Activated T-cell treated with anti-CD3 and anti-CD28 coated beads for 1 hour (primary cell): ENCODE results near the gene TCEA2.
A peak's percentile ranks its signal among the peaks of the same experiment; 100 is the strongest.

Source experiments
- DNase-seq: peaks from one replicate; pipeline ENCODE4 v3.0.0-alpha.2; 2020; ENCODE audit warnings: low read depth

Gene TCEA2

DNA sequence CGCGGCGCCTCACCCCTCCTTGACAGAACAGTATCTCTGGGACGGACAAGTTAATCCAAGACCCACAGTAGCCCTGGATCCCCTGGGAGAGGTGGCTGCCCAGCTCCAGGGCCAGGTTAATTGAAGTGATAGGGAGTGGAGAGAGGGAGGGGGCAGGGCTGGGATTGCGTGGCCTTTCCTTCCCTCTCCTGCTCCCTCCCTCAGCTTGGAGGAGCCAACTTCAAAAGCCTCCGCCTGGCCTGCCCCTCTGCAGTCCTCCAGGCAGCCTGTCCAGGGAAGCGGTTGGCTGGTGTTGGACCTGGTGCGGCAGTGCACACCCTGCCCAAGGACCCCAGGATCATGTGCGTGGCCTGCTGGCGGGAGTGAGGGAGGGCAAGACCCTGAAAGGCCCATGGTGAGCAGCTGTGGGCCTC lies 27.1 kb upstream of the TCEA2 start, which contains the start of gene C20orf204:
C20orf204 (plus strand) TSS at position 250 of the 413 bp plus-strand sequence; CDS start at position 392, 142 bp downstream.
- DNase-seq: no peak

DNA sequence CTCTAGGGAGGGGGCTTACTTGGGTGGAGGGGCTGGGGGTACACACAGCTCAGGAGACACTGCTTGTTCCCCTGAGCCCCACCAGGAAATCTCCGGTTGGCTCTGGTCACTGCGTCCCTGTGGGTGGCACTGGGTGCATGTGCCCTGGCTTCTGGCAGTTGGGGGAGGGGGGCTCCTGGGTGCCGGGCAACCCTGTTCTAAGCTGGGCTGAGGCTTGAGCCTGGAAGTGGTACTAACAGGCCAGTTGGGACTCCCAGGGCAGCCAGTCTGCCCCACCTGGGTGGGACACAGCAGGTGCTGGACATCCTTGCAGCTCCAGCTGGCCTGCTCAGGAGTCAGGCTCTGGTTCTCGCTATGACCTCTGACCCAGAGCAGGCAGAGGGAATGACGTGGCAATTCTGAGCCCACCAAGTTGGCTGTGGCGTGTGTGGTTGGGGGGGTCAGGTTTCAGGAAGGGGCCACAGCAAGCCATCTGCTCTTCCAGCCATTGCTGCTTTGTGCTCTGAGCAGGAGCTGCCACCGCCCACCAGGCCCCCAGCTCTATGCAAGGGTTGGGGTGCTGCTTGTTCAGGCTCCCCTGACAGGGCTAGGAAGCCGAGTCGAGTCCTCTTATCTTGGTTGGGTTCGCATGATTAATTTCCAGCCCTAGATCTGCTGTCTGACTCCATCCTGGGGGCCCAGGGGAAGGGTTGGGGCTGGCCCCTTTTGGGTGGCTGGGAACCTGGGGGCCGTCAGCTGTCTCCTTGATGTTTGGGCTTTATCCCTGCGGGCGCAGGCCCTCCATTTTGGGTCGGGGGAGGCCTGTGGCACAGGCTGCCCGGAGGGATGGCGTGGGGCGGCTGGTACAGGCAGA lies 26.4 kb upstream of the TCEA2 start:
- DNase-seq: no peak

DNA sequence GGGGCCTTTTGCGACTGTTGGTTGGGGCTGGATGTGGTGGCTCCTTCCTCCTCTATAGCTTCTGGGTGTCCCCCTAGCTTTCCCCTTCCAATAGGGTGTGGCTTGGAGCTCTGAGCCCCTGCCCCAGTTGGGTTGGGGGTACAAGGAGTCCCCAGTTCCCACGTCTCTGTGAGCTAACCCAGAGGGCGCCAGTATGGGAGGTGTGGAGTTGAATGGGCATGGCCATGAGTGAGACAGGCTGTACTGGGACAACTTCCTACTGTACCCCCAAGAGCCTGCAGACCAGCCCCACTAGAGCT lies 25.9 kb upstream of the TCEA2 start:
- no peak for DNase-seq

DNA sequence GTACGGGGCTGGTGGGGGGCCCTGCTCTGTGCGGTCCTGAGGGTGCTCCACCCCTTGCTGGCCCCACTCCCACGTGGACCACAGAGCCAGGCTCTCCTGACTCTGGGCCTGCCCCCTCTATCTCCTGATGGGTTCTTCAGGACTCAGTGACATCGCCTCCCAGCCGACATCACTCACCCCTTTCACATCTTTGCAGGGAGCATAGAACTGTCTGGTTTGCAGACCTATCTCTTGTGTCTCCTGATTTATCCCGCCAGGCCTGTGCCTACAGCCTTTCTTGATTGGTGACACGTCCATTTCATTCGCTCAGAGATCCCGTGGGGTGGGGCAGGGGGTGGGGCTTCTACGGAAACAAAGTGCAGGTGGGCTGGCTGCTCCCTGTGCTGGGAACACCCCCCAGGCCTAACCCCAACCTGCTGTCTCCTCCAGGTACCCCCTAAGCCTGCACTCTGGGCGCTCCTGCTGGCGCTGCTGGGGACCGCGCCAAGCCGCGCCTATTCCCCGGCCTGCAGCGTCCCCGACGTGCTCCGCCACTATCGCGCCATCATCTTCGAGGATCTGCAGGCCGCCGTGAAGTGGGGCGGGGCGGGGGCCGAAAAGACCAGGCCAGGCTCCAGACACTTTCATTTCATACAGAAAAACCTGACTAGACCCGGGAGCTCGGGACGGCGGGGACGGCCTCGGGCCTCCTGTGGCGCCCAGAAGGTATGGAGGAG lies 25.3 kb upstream of the TCEA2 start:
- DNase-seq: no peak

DNA sequence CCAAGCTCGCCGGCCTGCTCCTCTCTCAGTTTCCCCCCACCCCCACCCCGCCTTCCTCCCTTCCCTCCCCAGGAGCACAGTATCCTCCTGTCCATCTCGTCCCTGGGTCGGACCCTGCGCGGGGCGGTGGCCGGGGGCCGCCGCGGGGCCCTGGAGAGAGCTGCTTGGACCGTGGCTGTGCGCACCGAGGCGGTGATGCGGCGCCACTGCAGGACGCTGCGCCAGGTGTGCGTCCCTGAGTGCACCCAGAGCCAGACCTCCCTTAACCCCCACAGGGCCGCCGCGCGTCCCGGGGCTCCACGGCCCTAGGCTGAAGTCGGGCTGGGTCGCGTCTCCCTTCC lies 24.8 kb upstream of the TCEA2 start:
- no peak for DNase-seq

DNA sequence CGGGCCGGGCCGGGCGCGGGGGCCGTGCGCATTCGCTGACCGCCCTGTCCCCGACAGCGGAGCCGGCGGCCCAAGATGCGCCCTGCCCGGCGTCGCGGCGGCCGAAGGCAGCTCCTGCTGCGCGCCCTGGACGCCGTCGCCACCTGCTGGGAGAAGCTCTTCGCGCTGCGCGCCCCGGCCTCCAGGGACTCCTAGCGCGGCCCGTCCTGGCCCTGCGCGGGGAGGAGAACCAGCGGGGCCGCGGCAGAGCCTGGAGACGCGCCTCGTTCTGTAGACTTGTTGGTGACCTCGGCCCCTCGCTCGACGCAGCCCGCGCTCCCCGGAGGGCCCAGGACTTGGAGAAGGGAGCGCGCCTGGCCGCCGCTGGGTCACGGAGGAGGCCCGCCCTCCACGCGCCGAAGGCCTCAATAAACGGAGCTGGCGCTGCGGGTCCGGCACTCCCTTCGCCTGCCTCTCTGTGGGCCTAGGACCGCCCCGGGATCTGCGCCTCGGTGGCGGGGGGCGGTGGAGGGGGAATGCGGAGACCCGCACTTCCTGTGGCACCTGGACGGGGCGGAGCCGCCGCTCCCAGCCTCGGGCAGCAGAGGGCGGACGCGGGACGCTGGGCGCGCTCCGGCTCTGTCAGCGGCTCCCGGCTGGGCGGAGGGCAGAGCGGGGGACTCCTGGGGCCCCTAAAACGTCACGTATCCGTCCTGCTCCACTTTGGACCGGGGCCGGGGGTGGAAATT lies 24.3 kb upstream of the TCEA2 start:
- peak; percentile 68 for DNase-seq

DNA sequence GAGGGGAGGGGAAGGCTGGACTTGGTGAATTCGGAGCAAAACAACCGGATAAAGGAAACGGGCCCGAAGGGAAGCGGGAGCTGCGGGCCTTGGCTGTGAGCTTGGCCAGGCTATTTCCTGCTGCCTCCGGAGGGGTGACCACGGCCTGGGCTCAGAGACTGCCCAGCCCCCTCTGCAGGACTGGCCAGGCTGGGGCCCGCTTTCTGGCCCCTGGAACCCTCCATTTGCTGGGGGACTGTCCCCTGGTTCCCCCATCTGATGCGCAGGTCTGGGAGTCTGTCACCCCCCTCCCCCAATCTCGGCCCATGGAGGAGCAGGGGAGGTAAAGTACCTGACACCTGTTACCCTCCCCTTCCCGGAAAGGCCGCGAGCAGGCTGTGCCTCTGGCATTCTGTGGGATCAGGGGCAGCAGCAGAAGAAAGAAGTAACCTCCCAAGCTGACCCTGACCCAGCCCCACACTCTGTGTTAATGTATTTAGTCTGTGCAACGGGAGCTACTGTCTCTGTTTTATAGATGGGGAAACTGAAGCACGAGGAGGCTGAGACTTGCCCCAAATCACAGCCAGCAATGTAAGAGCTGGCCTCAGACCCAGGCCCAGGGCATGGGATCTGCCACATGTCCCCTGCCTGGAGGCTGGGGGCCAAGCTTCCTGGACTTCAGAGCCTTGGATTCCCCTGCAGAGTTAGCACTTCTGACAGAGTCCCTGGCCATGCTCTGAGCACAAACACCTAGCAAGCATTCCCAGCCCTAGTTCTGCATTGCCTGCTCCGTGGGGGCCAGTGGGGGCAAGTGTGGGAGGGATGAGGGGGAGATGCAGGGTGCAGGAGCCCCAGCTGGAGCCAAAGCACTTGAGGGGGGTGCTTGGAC lies 23.5 kb upstream of the TCEA2 start:
- DNase-seq: no peak

DNA sequence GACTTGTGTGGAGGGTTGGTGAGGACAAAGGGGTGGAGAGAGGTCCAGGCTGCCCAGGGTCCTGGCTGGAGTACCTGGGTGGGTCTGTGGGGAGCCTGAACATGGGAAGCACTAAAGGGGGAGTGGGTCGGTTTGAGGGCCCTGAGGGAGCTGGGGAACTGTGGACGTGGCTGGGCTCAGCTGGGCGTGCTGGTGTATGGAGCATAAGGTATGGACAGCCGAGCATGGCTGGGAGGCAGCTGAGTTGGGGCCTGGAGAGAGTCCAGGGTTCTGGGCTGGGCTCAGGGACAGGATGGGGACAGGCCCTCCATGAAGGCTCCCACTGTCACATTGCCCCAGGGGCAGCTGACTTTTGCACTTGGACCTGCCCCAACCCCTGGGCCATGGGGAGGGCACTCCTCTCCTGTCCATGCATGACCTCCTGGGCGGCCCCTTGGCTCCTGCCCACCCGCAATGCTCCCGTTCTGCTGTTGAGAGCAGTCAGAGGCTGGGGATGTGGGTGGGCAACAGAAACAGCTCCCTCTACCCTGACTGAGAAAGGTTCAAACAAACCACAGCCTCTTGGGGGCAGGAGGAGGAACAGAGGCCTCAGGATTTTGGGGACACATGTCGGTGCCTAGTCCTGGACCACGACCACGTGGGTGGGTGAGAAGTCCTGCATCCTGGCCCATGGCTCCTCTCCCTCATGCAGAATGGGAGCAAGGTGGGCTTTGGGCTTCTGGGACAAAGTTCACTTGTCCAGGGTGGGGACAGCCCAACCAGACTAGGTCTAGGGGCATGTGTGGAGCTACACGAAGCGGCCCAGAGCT lies 22.6 kb upstream of the TCEA2 start:
- no peak for DNase-seq

DNA sequence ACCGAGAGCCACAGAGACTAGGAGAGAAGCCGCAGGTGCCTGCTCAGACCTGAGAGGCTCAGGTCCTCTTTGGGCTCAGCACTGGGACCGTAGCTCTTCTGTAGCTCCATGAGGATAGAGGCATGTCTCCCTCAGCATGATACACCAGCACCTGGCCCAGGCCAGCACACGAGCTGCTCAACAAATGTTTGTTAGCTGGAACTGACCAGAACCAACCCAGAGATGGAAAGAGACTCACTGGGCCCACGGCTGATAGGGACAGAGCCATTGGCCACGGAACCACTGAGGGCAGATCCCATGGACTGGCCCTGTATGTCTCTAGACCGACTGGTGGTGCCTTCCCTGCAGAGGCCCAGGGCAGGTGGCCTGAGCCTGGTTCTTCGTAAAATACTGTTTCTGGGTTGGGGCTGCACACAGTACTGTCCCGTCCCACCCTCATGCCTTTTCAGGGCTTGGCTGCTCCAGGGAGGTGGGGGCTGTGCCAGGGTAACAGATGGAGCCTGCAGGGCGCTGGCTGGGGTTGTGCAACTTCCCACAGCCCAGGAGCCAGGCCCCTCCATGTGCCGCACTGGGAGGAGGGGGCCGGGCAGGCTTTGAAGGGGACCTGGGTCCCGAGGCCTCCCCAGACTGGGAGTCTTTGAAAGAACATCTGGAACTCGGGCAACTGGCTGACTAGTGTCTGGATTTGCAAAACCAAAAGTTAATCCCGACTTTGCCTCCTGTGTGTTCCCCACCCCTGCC lies 21.8 kb upstream of the TCEA2 start:
- DNase-seq: no peak

DNA sequence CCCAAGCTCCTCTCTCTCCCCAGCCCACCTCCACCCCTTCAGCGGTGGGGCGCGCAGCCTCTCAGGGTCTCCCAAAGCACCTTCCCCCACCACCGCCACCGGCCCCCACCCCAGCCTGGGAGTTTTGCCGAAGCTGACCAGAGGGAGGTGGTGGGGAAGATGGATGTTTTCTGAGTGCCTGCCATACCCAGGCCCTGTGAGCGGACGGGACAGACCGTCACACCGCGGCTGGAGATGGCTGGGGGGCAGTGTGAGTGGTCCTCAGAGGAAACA lies 21.3 kb upstream of the TCEA2 start:
- DNase-seq: no peak

DNA sequence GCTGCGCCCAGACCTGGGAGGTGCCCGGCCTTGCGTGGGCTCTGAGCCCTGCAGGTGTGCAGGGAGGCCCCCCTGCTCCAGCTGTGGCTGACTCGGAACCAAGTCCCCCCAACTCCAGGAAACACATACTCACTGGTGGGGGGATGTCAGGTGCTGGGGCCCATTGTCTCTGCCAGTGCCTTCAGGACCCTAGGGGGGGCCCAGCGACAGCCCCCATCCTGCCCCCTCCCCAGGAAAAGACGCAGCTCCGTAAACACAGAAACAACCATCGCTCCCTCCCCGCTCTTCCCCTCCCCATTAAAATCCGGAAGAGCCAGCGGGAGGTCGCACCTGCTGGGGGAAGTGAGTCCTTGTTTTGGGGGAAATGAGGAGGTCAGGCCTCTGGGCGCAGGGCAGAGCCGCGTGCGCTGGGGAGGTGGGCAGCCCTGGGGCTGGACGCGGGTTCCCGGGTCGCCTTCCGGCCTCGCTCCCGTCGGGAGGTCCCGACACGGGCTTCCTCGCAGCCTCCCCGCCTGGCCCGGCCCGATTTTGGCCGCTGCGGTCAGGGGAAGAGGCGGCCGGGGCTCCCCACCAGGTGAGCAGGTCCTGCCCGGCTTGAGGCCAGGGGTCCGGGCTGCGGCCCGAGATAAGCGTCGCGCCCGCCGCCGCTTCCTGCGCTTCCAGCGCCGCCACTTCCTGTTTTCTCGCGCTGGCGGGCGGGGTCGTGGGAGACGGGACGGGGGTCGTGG lies 20.8 kb upstream of the TCEA2 start:
- DNase-seq: no peak

DNA sequence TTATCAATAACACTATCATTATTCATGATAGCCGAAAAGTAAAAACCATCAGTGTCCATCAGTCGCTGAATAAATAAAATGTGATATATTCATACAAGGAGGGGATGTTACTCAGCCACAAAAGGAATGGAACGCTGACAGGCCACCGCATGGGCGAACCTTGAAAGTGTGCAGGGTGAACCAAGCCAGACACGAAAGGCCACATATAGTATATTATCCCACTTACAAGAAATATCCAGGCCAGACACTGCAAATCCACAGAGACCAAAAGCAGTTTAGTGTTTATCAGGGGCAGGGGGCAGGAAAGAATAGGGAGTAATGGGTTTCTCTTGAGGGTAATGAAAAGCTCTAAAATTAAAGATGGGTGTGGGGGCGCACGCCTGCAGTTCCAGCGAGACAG lies 19.2 kb upstream of the TCEA2 start:
- no peak for DNase-seq

DNA sequence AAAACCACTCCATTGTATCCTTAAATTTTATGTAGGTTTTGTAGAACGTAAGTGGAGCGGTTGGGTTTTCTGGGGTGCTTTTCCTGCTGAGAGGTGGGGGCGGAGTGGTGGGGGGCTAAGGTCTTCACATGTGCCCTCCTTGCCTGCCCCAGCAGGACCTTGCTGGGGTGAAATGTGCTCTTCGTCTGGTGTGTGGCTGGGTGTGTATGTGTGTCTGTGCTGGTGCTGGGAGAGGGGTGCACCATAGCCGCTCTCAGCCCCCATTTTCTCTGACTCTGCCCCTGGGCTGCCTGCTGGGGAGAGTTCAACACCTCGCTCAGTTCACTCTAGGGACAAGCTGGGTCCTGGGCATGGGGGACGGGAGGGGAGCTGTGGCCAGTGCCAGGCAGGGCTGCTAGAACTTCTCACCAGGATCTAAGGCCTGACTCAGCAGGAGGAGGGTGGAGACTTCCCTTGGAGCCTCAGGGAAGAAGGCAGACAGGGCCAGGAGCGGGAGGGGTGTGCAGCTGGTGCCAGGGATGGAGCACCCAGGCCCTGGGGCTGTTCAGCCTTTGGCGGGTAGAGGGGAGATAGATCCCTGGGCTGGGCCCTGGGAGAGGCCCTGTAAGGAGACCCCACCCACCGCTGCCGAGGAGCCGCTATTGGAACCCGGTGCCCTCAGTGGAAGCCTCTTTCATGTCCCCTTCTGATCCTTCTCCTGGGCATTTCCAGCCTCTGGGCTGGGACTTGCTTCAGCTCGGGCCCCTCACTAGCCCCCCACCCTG lies 18.3 kb upstream of the TCEA2 start:
- no peak for DNase-seq

DNA sequence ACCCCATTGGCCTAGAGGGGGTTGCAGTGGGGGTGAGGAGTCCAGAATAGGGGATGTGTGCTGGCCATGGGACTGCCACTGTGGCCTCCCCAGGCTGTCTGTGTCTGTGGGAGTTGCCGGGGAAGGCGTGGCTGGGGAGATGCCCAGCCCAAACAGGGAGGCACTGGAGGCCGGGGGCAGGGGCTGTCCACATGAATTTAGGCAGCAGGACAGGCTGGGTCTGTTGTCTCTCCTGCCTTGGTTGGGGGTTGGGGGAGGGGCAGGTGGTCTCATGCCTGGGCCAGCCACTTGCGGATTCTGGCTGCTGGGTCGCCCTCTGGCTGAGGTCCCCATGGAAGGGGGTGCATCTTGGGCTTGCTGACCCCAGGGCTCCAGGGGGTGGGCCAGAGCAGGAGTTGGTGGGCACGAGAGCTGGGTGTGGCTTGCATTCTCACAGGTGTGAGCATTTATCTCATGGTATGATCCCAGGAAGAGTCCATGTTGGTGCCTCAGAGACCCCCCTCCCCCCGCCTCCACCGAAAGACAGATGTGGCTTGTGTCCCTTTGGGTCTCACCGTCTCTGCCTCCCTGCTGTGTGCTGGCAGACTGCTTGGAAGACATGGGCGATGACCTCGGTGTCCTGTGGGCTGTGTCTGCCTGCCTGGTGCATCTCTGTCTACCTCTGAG lies 17.5 kb upstream of the TCEA2 start:
- DNase-seq: no peak

DNA sequence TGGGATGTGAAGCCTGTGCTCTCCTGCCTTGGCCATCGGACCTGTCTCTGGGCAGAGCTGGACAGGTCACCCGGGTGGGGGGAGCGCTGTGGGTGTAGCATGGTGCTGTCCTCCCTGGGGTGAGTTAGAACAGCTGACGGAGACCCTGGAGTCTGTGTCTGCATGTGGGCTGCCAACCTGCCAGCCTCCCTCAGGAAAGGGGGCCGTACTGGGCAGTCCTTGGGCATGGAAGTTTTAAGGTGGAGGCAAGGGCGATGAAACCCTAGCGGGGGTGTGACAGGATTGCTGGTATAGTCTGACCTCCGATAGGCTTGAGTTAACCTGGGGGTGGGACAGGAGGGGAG lies 16.0 kb upstream of the TCEA2 start:
- DNase-seq: no peak

DNA sequence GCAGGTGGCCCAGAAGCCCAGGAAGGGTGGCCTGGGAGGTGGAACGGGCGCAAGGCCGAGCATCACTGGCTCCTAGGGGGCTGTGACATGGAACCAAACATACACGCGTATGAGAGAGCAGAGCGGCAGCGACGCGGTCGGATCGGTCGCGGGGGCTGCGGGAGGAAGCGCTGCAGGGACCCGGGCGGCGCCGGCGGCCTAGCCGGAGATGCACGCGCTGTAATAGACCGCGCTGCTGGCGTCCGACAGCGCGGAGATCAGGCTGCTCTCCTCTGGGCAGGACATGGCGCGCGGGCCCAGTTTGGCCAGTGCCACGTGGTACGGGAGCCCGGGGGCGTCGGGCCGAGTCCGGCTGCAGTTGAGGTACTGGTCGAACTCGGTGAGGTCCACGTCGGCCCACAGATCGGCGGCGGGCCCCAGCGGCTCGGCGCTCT lies 15.0 kb upstream of the TCEA2 start:
- no peak for DNase-seq

DNA sequence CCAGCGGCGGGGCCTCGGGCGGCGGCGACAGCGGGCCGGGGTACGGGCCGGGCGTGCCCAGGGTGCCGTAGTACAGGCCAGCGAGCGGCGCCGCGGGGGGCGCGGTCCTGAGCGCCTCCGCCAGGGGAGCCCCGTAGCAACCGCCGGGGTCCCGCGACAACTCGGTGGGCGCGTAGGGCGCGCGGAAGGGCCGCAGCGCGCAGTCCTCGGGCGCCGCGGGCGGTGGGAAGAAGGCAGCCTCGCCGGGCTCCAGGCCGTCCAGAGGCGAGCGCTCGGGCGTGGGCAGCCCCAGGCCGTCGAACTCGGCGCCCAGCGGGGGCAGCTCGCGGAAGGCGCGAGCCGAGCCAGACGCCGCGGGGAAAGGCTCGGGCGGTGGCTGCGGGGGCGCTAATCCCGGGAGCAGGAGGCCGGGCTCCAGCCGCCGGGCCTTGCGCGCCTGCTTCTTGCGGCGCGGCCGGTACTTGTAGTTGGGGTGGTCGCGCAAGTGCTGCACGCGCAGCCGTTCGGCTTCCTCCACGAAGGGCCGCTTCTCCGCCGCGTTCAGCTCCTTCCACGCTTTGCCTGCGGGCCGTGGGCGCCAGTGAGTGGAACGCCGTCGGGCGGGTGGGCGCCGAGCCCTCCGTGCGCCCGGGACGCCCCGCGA lies 14.5 kb upstream of the TCEA2 start:
- DNase-seq: no peak
